Omental fat pad (tissue), 4 donors: ENCODE data around the gene PLAAT4. TPM values are rescaled to one million over a fixed set of nuclear protein-coding genes. Genes with fewer than 3 reads are reported as not detected.

ENCODE experiments used
- ATAC-seq: fragments of 150-250 bp; one replicate; pipeline ENCODE4 v1.9.1; 2016; ENCODE audit warnings: mild to moderate bottlenecking, moderate library complexity; ENCODE audit not compliant: low FRiP score
- DNase-seq: peaks from one replicate; pipeline ENCODE4 v3.0.0-alpha.2; 2019; ENCODE audit warnings: low spot score
- total RNA-seq, 4 donors: library from RNA; depleted of rRNA; stranded (reverse); fragments of >200 nt; gene quantifications; one replicate each; pipeline ENCODE4 v1.1.0, GENCODE V29; 2016
- TF ChIP-seq, protein P1 (sequence below), 3 donors: fragments of 450-650 bp; IDR thresholded peaks; one replicate each; pipeline ENCODE4 v1.5.1; 2016 to 2017; ENCODE audit warnings: antibody characterized with exemption in 3 of 3, mild to moderate bottlenecking in 3 of 3, moderate library complexity in 2 of 3

The PLAAT4 gene
- total RNA-seq, 4 donors from 2014 or later, result 26.3 to 91.2 (median 32.6) TPM

DNA sequence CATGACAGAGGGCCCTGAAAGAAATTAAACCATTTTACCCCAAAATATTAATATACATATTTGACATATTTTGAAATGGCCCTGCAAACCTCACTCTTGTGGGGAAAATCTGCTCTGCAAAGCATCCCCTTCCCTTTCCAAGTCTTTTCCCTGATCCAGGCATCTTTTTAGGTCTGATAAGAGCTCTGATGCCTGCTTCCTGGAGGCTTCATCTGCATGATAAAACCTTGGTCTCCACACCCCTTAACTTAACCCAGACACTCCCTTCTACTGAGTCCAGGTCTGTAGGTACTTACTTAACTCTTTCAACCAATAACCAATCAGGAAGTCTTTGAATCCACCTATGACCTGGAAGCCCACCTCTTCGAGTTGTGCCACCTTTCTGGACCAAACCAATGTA lies 32.6 kb upstream of the PLAAT4 start:
- ATAC-seq, result no peak
- TF ChIP-seq, protein P1, sequence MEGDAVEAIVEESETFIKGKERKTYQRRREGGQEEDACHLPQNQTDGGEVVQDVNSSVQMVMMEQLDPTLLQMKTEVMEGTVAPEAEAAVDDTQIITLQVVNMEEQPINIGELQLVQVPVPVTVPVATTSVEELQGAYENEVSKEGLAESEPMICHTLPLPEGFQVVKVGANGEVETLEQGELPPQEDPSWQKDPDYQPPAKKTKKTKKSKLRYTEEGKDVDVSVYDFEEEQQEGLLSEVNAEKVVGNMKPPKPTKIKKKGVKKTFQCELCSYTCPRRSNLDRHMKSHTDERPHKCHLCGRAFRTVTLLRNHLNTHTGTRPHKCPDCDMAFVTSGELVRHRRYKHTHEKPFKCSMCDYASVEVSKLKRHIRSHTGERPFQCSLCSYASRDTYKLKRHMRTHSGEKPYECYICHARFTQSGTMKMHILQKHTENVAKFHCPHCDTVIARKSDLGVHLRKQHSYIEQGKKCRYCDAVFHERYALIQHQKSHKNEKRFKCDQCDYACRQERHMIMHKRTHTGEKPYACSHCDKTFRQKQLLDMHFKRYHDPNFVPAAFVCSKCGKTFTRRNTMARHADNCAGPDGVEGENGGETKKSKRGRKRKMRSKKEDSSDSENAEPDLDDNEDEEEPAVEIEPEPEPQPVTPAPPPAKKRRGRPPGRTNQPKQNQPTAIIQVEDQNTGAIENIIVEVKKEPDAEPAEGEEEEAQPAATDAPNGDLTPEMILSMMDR (IDR thresholded peaks at IDR 0.05), result no peak
- no peak for DNase-seq

DNA sequence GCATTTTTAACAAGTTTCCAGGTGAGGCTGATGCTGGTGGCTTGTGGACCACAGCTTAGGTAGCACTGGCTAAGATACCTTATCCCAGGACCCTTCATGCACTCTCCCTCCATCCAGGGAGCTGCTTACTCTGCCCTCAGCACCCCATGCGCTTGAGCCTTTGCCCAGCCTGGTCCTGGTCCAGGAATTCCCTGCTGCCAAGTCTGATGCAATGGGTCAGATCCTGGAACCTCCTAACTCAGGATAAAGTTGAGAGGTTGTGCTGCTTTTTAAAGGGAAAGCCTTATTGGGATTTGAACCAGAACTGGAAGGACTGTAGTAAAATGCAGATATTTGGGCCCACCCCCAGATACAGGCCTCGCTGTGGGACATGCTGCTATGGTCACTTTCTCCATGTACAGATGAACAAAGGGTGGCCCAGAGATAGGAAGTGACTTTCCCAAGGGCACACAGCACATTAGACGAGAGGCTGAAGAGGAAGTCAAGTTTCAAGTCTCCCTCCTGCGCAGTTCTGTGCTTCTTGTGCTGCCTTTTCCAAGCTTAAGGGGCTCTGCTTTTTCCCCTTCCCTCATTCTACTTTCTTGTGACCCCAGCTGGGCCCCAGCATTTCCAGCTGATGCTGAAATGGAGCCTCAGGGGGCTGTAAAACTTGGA lies 31.5 kb upstream of the PLAAT4 start:
- ATAC-seq (peak; percentile 55), DNase-seq (no peak)
- TF ChIP-seq, protein P1 (IDR thresholded peaks at IDR 0.05), result no peak

DNA sequence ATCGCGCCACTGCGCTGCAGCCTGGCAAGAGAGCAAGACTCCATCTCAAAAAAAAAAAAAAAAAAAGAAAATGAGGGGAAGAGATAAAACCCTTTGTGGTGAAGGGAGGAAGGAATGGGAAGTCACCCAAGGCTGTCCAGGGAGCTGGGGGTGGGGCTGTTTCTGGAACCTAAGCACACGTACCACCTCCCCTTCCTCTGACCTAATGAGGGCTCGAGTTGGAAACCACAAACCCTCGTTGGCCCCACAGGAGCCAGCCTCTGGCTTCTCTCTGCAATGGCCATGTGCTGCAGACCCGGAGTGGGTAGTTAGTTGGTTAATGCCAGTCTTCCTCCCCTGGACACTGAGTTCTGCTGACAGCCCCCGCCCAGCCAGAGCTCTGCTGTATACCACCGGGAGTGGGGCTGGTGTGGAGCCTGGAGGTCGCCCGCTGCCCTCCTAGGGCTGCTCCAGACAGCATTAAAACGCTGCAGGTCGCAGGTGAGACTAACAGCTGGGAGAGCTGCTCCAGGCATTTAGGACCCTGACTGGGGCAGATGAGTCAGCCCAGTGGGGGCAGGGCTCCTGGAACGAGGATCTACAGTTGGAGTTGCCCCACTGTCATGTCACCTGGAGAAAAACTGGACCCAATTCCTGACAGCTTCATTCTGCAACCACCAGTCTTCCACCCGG lies 30.6 kb upstream of the PLAAT4 start, which contains the start of gene LGALS12:
TSS of gene LGALS12 (plus strand) at position 228 of the 672 bp plus-strand sequence. CDS start at position 603, 375 bp downstream.
- peak; percentile 31 for ATAC-seq
- TF ChIP-seq, protein P1 (IDR thresholded peaks at IDR 0.05), result no peak
- DNase-seq, result no peak

DNA sequence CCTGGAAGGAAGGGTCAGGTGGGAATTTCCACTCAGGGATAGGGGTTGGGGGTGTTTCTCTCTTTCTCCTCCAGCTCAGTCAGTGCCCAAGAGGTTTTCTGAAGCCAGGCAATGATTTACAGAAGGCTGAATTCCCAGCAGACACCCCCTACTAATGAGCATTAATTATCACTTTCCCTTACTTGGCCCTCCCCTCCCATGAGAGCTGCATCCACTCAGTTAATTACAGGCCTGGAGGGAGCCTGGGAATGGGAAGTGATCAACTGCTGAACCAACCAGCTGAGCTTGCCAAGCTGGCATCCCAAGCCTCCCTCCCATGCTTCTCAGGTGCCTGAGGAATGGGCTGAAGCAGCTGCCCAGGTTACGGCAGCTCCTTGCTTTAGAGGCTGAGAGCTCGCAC lies 29.7 kb upstream of the PLAAT4 start:
- TF ChIP-seq, protein P1 (IDR thresholded peaks at IDR 0.05), result no peak
- ATAC-seq (no peak), DNase-seq (no peak)

DNA sequence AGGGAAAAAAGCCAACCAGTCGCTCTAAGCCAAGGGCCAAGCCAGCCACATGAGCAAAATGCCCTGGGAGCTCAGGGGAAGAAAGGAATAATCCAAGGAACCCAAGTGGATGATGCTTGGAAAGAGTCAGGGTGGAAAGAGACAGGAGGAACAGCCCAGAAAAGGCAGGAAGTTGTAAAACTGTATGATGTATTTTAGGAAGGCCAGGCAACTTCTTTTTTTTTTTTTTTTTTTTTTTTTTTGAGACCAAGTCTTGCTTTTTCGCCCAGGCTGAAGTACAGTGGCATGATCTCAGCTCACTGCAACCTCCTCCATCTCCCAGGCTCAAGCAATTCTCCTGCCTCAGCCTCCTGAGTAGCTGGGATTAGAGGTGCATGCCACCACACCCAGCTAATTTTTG lies 29.1 kb upstream of the PLAAT4 start:
- no peak for ATAC-seq
- no peak for DNase-seq
- TF ChIP-seq, protein P1 (IDR thresholded peaks at IDR 0.05), result no peak

DNA sequence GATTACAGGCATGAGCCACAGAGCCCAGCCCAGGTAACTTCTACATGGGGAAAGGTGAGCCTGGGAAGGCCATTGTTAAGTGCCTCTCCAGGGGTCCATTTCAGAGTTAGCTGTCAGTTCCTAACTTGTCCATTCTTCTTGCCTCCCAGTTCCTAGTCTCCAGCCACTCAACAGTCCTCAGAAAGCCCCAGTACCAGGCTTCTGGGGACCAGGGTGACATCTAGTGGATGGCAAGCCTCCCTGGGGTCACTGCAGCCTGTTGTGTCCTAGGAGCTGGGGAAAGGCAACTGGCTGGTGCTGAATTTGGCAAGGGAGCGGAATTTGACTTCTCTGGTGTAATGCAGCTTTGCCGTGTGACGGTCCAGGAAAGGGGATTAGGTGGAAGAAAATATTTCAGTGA lies 28.6 kb upstream of the PLAAT4 start:
- ATAC-seq (no peak), DNase-seq (no peak)

More for the DNA sequence above, 28.6 kb upstream of the PLAAT4 start:
- TF ChIP-seq, protein P1 (IDR thresholded peaks at IDR 0.05), result no peak
